HG02970 (cell line): ENCODE measurements around the gene IMMP2L.
A peak's percentile ranks its signal among the peaks of the same experiment; 100 is the strongest.

Experiments
- ATAC-seq: cut with Tn5 transposase; IDR thresholded peaks from one replicate; pipeline ENCODE4 v1.9.1; 2021; ENCODE audit warnings: mild to moderate bottlenecking, moderate library complexity, moderate number of reproducible peaks; ENCODE audit not compliant: unreplicated experiment, low FRiP score

Gene IMMP2L

GRCh38 chr7:110921595-110922151 lies 640.6 kb downstream of the IMMP2L start:
- ATAC-seq = no peak

- peak; percentile 53 for ATAC-seq
These were observed 643.2 kb downstream of the IMMP2L start for GRCh38 chr7:110918949-110919548.

DNA sequence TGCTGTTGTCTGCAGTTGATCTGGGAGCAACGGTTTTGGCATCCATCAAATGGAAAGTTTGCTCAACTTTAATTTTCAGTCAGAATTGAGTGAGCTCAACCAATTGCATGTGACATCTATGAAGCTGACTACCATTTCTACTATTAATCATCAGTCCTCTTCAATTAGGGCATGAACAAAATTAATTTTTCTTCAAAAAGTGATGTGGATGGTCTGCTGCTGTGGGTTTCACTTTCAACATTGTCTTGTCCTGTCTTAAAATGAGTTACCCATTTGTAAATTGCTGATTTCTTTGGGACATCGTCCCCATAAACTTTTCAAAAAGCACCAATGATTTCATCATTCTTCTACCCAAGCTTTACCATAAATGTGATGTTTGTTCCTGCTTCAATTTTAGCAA lies 648.0 kb downstream of the IMMP2L start:
- no peak for ATAC-seq

DNA sequence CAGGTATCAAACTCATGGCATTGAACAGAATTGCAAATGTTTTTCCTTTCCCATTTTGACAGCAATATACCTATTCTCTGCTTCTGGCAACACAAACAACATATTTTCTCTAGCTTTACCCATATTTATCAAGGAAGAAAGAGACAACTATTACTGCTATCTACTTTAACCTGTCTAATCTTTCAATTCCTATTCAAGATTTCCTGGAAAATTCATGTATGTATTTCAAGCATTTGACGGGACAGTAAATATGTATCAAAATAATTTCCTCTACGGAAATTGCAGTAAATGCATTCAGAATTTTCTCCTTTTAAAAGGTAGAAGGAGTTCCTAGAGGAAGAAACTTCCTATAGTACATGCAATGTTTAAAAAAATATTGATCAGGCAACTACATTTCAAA lies 650.7 kb downstream of the IMMP2L start:
- ATAC-seq = no peak

- ATAC-seq = no peak
These were observed 653.2 kb downstream of the IMMP2L start for GRCh38 chr7:110909117-110909516.

DNA sequence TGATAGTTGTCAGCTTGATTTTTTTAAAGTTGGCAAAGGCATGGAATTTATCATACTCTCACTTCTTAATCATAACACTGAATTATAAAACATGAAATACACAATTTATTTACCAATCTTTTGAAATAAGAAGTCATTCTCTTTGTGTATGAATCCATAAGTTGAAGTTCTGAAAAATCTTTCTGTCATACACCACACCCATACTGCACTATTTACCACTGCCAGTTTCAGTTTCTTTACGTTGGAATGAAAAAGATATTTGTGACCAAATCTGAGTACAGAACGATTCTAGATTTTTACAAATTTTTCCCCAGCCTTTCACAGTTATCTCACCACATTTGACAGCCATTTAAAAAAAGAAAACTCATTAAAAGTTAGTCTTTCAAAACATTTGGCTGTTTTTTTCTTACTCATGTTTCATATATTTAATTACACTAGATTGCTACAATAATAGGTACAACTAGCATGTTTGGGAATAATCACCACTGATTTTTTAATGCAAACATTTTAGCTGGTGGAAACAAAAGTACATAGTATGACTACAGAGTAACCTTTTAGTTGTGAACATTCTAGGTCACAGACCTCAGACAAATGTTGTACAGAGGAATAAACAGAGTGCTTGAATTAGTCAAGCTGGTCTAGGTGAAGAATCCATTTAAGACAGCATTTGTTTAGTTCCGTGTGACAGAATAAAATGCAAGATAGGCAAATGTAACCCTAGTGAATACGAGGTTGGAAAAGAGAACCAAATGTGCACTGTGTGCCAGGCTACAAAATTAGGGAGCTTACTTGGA lies 656.3 kb downstream of the IMMP2L start:
- ATAC-seq = no peak

DNA sequence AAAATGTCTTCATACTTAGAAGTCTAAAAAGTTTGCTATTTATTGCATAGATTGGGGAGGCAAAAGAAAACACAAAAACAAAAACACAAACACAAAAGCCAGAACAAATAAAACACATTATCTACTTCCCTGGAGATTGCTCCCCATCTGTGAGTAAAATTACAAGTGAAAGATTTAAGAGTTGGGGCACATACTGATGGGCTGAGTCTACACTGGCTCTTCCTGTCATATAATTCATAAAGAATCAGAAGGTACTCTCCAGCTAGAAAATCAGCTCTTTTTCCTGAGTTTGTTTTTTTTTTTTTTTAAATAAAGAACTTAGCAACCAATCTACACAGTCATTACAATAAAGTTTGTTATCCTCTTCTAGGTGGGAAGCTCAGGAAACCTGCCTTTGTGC lies 663.8 kb downstream of the IMMP2L start:
- ATAC-seq = no peak

DNA sequence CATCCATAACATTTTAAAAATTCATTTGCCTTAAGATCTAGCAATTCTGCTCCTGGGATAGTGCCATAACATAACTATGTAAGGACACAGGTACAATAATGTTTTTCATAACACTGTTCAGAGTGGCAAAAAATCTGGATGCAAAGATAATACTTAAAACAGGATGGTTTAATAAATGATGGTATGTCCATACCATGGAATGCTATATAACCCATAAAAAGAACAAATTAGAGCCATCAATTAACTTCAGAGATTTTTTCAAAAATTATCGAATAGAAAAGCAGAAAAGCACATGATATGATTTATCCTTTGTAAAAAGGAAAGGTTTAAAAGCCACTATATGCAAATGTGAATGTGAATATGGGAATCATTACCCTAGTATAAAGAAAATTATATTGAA lies 664.8 kb downstream of the IMMP2L start:
- ATAC-seq = no peak

GRCh38 chr7:110894111-110894510 lies 668.2 kb downstream of the IMMP2L start:
- no peak for ATAC-seq

GRCh38 chr7:110891197-110891596 lies 671.1 kb downstream of the IMMP2L start:
- ATAC-seq = no peak

DNA sequence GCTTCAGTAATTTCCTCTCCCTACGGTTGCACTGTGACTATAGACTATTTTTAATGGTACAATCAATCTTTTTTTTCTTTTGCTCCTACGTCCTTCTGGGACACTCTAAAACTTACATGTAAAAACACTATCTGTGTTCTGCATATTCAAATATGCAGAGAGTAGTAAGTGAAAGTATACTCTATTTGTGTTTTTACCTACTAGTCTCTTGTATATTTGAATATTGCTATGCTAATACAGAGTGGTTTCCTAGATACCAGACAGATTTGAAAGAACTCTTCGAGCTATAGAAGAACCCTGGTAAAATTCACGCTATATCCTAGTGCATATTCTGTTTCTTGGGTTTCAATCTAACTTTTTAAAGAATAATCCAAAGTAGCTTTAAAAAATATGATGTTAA lies 672.2 kb downstream of the IMMP2L start:
- no peak for ATAC-seq

DNA sequence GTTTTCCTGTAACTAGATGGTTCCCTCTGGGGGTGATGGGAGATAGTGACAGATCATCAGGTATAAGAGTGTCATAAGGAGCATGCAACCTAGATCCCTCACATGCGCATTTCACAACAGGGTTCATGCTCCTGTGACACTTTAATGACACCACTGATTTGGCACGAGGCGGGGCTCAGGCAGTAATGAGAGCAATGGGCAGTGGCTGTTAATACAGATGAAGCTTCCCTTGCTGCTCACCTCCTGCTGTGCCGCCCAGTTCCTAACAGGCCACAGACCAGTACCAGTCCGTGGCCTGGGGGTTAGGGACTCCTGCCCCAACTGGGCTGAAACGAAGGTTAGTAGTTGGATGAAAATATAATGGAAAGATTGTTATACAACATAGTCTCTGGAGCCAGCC lies 673.0 kb downstream of the IMMP2L start:
- no peak for ATAC-seq

GRCh38 chr7:110888641-110889040 lies 673.7 kb downstream of the IMMP2L start:
- no peak for ATAC-seq

GRCh38 chr7:110885474-110885873 lies 676.8 kb downstream of the IMMP2L start:
- ATAC-seq = no peak

GRCh38 chr7:110881721-110882120 lies 680.6 kb downstream of the IMMP2L start:
- no peak for ATAC-seq

GRCh38 chr7:110880971-110881370 lies 681.3 kb downstream of the IMMP2L start:
- ATAC-seq = no peak

- no peak for ATAC-seq
These were observed 685.3 kb downstream of the IMMP2L start for GRCh38 chr7:110877016-110877415.

DNA sequence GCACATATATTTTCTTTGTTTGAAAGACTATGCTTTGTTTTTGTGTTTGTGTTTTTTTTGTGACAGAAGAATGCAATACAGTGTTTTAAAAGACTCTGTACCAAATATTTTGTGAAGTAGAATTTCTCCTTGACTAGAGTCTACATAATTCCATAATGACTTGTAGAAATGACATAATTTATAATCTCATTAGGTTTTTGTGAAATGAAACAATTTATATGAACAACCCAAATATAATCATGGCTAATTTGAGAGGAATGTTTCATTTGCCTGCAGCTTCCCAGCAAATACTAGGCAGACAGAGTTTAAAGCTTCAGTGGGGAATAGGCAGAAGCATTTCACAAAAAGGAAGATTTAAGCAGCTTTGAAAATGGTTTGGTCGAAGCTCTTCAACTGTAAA lies 686.9 kb downstream of the IMMP2L start:
- no peak for ATAC-seq

DNA sequence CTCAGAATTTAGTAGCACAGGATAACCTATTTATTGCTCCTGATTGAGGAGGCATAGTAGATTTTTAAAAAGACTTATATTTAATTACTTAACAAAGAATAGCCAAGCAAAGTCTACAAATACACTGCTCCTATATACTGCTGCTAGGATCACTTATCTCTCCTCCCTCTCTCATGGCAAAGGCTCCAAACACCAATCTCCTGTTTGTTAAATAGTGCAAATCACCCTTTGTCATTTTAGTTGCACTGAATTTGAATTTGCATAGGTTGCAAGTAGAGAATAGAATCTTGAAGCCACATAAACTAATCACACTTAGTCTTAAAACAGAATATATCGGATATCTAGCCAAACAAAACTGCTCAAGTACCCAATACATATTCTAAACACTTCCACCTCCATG lies 690.4 kb downstream of the IMMP2L start:
- no peak for ATAC-seq

DNA sequence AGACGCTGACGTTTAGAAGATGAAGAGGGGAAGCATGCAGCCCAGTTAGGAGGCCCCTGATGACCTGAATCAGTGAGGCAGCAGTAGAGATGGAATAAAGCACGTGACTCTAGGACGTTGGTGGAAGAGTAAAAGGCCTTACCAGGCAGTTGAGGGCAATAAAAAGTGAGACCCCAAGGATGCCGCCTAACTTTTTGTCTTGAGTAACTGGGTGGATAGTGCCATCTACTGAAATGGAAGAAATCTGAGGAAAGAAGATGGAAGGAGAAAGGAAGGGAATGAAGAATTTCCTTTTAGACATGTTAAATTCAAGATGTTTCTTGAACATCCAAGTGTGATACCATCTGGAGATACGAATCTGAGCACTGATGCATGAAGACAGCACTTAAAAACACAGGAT lies 691.4 kb downstream of the IMMP2L start:
- no peak for ATAC-seq

- ATAC-seq = no peak
These were observed 693.8 kb downstream of the IMMP2L start for GRCh38 chr7:110868458-110868857.

GRCh38 chr7:110867771-110868170 lies 694.5 kb downstream of the IMMP2L start:
- no peak for ATAC-seq
